OCI-LY3 (cell line): Measurements from ENCODE around the gene TMEM184C.

ENCODE experiments used
- H2AFZ ChIP-seq: fragments of 200-600, 300-600 bp; shearing (Covaris generic); 2 replicates; pipeline ENCODE4 v1.6.0; 2014; ENCODE audit warnings: antibody characterized with exemption, low read depth, low read length
- H3K27ac ChIP-seq: fragments of 200-600, 300-600 bp; sonication (generic); 2 replicates; pipeline ENCODE4 v1.5.1; 2014; ENCODE audit warnings: mild to moderate bottlenecking, low read length, moderate library complexity, mixed read lengths
- H3K27me3 ChIP-seq: fragments of 200-600, 300-600 bp; sonication (generic); 2 replicates; pipeline ENCODE4 v1.6.1; 2014; ENCODE audit warnings: low read depth, low read length, mixed read lengths
- H3K36me3 ChIP-seq: fragments of 200-600, 300-600 bp; sonication (generic); replicated peaks from 2 replicates; pipeline ENCODE3; 2014; ENCODE audit warnings: low read depth, low read length, mixed read lengths
- H3K4me1 ChIP-seq: fragments of 300-600, 200-600 bp; sonication (generic); 2 replicates; pipeline ENCODE4 v1.6.1; 2014; ENCODE audit warnings: low read length, mixed read lengths
- H3K4me2 ChIP-seq: fragments of 200-600, 300-600 bp; sonication (generic); 2 replicates; pipeline ENCODE4 v1.6.1; 2014; ENCODE audit warnings: low read length, mixed read lengths
- H3K4me3 ChIP-seq: fragments of 300-600, 200-600 bp; sonication (generic); 2 replicates; pipeline ENCODE4 v1.5.1; 2014; ENCODE audit warnings: antibody characterized with exemption, mild to moderate bottlenecking, low read length, moderate library complexity
- H3K79me2 ChIP-seq: fragments of 300-600, 200-600 bp; shearing (Covaris generic); 2 replicates; pipeline ENCODE4 v1.6.1; 2014; ENCODE audit warnings: mild to moderate bottlenecking, low read length, mixed read lengths
- H3K9ac ChIP-seq: fragments of 300-600, 200-600 bp; shearing (Covaris generic); 2 replicates; pipeline ENCODE4 v1.6.0; 2014; ENCODE audit warnings: mild to moderate bottlenecking, low read length, moderate library complexity
- H3K9me3 ChIP-seq: fragments of 200-600, 300-600 bp; shearing (Covaris generic); 2 replicates; pipeline ENCODE4 v1.6.1; 2014; ENCODE audit warnings: low read length, mixed read lengths; ENCODE audit not compliant: insufficient read depth
- H4K20me1 ChIP-seq: fragments of 200-600, 300-600 bp; sonication (generic); 2 replicates; pipeline ENCODE4 v1.6.1; 2016; ENCODE audit warnings: low read length, mixed read lengths; ENCODE audit not compliant: insufficient read depth
- EZH2phosphoT487 ChIP-seq: fragments of 200-600 bp; shearing (Covaris generic); IDR thresholded peaks from 2 replicates; pipeline ENCODE4 v1.6.1; 2018; ENCODE audit warnings: antibody characterized with exemption, mixed run types, low read depth
- TF ChIP-seq, protein P1 (sequence below): fragments of 200-600, 300-600 bp; sonication (generic); IDR thresholded peaks from 2 replicates; pipeline ENCODE4 v1.5.1; 2014; ENCODE audit warnings: antibody characterized with exemption, low read length, low read depth

TMEM184C gene

DNA sequence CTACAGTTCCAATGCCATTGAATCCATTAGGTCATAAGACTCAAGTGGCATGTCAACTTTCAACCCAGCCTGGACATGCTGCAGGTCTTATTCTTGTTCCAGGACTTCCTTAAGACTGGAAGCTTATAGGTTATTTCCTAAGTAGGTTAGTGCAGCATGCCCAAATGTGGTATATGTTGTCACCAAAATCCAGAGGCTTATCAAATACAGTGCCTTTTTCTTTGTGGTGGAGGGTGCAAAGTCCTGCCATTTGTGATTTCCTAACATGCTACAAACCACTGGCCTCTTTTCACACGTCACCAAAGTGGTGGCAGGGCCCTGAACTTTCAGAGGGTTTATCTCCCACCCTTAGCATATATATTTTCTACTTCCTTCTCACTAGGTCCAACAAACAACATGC is 9.7 kb upstream of the TMEM184C start:
- no peak overlapping the region for H3K4me3 ChIP-seq
- H3K9ac ChIP-seq = no peak overlapping the region
- no peak overlapping the region for H2AFZ ChIP-seq
- H3K79me2 ChIP-seq = no peaks in the 10 kb centered on the region
- H3K27me3 ChIP-seq = no peaks in the 10 kb centered on the region
- no peaks in the 10 kb centered on the region for H4K20me1 ChIP-seq
- no peak overlapping the region for H3K27ac ChIP-seq
- H3K36me3 ChIP-seq = no peaks in the 10 kb centered on the region
- no peaks in the 10 kb centered on the region for H3K9me3 ChIP-seq
- H3K4me2 ChIP-seq = no peak overlapping the region
- no peak for TF ChIP-seq EZH2phosphoT487
- TF ChIP-seq, protein P1, sequence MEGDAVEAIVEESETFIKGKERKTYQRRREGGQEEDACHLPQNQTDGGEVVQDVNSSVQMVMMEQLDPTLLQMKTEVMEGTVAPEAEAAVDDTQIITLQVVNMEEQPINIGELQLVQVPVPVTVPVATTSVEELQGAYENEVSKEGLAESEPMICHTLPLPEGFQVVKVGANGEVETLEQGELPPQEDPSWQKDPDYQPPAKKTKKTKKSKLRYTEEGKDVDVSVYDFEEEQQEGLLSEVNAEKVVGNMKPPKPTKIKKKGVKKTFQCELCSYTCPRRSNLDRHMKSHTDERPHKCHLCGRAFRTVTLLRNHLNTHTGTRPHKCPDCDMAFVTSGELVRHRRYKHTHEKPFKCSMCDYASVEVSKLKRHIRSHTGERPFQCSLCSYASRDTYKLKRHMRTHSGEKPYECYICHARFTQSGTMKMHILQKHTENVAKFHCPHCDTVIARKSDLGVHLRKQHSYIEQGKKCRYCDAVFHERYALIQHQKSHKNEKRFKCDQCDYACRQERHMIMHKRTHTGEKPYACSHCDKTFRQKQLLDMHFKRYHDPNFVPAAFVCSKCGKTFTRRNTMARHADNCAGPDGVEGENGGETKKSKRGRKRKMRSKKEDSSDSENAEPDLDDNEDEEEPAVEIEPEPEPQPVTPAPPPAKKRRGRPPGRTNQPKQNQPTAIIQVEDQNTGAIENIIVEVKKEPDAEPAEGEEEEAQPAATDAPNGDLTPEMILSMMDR = no peak
- H3K4me1 ChIP-seq = no peaks in the 10 kb centered on the region

DNA sequence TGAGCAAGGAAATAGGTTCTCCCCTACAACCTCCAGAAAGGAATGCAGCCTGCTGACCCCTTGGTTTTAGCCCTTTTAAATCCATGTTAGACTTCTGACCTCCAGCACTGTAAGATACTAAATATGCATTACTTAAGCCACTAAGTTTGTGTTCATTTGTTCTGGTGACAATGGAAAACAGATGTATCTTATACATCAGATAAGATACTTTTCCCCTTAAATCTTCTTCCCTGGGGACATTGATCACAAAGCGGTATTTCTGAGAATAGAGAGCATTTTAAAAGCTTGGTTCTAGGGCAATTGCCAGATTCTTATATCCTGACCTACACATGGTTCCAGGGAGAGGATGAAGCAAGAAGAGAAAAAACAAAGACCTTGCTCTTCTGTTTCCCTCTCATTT is 6.5 kb upstream of the TMEM184C start:
- no peak overlapping the region for H3K4me3 ChIP-seq
- H3K36me3 ChIP-seq = no peaks in the 10 kb centered on the region
- no peaks in the 10 kb centered on the region for H3K27me3 ChIP-seq
- no peaks in the 10 kb centered on the region for H4K20me1 ChIP-seq
- H3K9ac ChIP-seq = no peak overlapping the region
- H3K4me2 ChIP-seq = no peak overlapping the region
- no peaks in the 10 kb centered on the region for H3K9me3 ChIP-seq
- H3K4me1 ChIP-seq = no peaks in the 10 kb centered on the region
- H3K27ac ChIP-seq = no peak overlapping the region
- no peak overlapping the region for H2AFZ ChIP-seq
- H3K79me2 ChIP-seq = no peaks in the 10 kb centered on the region
- TF ChIP-seq EZH2phosphoT487 = no peak
- TF ChIP-seq, protein P1 = no peak

DNA sequence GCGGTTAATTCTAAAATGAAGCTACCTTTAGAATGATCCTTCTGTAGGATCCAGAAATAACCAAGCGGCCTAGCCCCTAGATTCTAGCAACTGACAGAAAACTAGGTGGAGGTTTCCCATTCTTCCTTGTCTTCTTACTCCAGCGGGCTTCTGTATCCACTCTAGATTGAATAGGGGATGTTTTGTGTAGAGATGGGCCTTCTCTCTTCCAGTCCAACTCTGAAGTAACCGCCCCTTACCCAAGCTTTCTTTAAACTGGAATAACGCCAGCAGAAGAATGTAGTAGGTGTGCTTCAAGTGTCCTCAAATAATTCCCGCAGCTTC is 386 bp upstream of the TMEM184C start:
- peaks cover 8% of the 10 kb centered on the region for H3K36me3 ChIP-seq
- H3K4me1 ChIP-seq = peaks cover 13% of the 10 kb centered on the region
- H3K27me3 ChIP-seq = no peaks in the 10 kb centered on the region
- TF ChIP-seq, protein P1 = no peak
- no peak for TF ChIP-seq EZH2phosphoT487
- no peak overlapping the region for H3K27ac ChIP-seq
- peak overlapping the region; percentile 92 for H2AFZ ChIP-seq
- H3K9me3 ChIP-seq = no peaks in the 10 kb centered on the region
- peaks cover 38% of the 10 kb centered on the region for H3K79me2 ChIP-seq
- no peaks in the 10 kb centered on the region for H4K20me1 ChIP-seq
- H3K4me3 ChIP-seq = peak overlapping the region; percentile 86
- peak overlapping the region; percentile 84 for H3K4me2 ChIP-seq
- H3K9ac ChIP-seq = peak overlapping the region; percentile 61

DNA sequence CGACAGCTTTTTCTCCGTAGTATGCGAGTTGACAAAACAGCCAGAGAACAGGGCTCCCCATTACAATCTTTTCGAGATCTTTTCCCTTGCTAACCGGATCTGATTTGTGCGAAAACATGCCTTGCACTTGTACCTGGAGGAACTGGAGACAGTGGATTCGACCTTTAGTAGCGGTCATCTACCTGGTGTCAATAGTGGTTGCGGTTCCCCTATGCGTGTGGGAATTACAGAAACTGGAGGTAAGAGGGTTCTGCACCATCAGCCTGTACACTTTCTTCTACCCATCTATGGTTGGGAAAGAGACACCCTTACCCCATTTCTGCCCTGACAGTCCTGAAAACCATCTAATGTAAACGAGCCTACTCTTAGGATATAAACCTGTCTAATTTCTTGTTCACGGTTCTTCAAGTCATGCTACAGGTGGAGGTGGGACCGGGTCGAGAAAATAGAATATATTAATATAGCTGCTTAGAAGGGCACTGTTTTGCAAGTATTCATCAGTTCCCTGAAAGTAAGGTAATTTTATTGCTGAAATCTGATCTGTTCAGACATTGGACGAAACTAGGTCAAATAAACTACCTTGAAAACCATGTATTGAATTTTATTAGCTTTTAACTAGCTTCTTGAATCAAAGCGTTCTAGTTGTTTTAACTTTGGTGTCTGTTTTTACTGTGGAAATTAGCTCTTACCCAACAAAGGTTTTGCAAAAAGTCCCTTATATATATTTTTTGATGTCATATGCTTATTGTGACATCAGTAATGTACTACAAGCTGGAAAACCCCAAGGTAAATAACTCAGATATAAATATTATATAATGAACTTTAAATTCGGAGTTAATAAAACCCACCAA is 869 bp downstream of the TMEM184C start:
- no peaks in the 10 kb centered on the region for H3K9me3 ChIP-seq
- TF ChIP-seq EZH2phosphoT487 = no peak
- TF ChIP-seq, protein P1 = no peak
- H3K4me2 ChIP-seq = peak overlapping the region; percentile 84
- H3K4me3 ChIP-seq = peak overlapping the region; percentile 86
- H2AFZ ChIP-seq = peak overlapping the region; percentile 86
- H3K9ac ChIP-seq = peak overlapping the region; percentile 84
- no peaks in the 10 kb centered on the region for H4K20me1 ChIP-seq
- H3K36me3 ChIP-seq = peaks cover 8% of the 10 kb centered on the region
- H3K27ac ChIP-seq = peak overlapping the region; percentile 78
- H3K27me3 ChIP-seq = no peaks in the 10 kb centered on the region
- H3K79me2 ChIP-seq = peaks cover 45% of the 10 kb centered on the region
- peaks cover 13% of the 10 kb centered on the region for H3K4me1 ChIP-seq
